HFFc6 (cell line): ENCODE results near the gene MAN1B1. TPM values are rescaled to one million over a fixed set of nuclear protein-coding genes. Genes with fewer than 3 reads are reported as not detected.

Source experiments
- DNase-seq: peaks from one replicate; pipeline ENCODE4 v3.0.0-alpha.2; 2018
- H3K27ac Mint-ChIP-seq: 2 replicates; pipeline ENCODE4 v1.8.0; 2020; ENCODE audit warnings: mild to moderate bottlenecking, mixed read lengths
- H3K27me3 Mint-ChIP-seq: 2 replicates; pipeline ENCODE4 v1.8.0; 2021; ENCODE audit warnings: mild to moderate bottlenecking, moderate library complexity, mixed read lengths; ENCODE audit not compliant: insufficient read depth
- H3K36me3 Mint-ChIP-seq: 2 replicates; pipeline ENCODE4 v1.8.0; 2021; ENCODE audit warnings: low read depth, mixed read lengths
- H3K4me1 Mint-ChIP-seq: 2 replicates; pipeline ENCODE4 v1.8.0; 2020; ENCODE audit warnings: low read depth, mixed read lengths
- H3K4me3 Mint-ChIP-seq: 2 replicates; pipeline ENCODE4 v1.8.0; 2020; ENCODE audit warnings: mild to moderate bottlenecking, moderate library complexity, mixed read lengths
- H3K9me3 Mint-ChIP-seq: 2 replicates; pipeline ENCODE4 v1.8.0; 2020; ENCODE audit warnings: mild to moderate bottlenecking, mixed read lengths
- CTCF ChIP-seq: fragments of 200-600 bp; sonication (generic); IDR thresholded peaks from 2 replicates; pipeline ENCODE4 v1.5.0; 2021; ENCODE audit warnings: antibody characterized with exemption, mild to moderate bottlenecking
- total RNA-seq, 6 experiments: library from RNA; stranded (reverse); fragmentation: NEBNext Ultra II Directional; extraction: Animal tissue kit (Norgen Biotek cat#: 25700); gene quantifications; 2 replicates in 1 of 6; 3 replicates in 5 of 6; pipeline ENCODE4 v1.2.3, GENCODE V29; 2021

The MAN1B1 gene
- total RNA-seq, 6 experiments from 2014 or later, result 70.1 to 90.2 (median 77.6) TPM

- Mint-ChIP-seq H3K4me1 (peaks cover 21% of the 10 kb centered on the region), H3K36me3 (no peaks in the 10 kb centered on the region), H3K27ac (no peak overlapping the region), H3K27me3 (peaks cover 3% of the 10 kb centered on the region), H3K9me3 (no peaks in the 10 kb centered on the region), H3K4me3 (peak overlapping the region; percentile 81)
- no peak for TF ChIP-seq CTCF
- DNase-seq, result no peak
Measured at GRCh38 chr9:137078701-137079400, 7.9 kb upstream of the MAN1B1 start.

GRCh38 chr9:137079401-137079787 lies 7.4 kb upstream of the MAN1B1 start:
- H3K36me3 Mint-ChIP-seq, result no peaks in the 10 kb centered on the region
- 0 out of 2 replicates have a peak overlapping the region, but pooled peaks have one; percentile 32 for H3K4me3 Mint-ChIP-seq
- no peak for TF ChIP-seq CTCF
- no peak overlapping the region for H3K27ac Mint-ChIP-seq
- H3K4me1 Mint-ChIP-seq, result peaks cover 25% of the 10 kb centered on the region
- H3K9me3 Mint-ChIP-seq, result no peaks in the 10 kb centered on the region
- DNase-seq, result no peak
- H3K27me3 Mint-ChIP-seq, result peaks cover 3% of the 10 kb centered on the region

GRCh38 chr9:137080260-137081122 lies 6.3 kb upstream of the MAN1B1 start:
- no peak for DNase-seq
- H3K27ac Mint-ChIP-seq, result no peak overlapping the region
- no peaks in the 10 kb centered on the region for H3K9me3 Mint-ChIP-seq
- no peak overlapping the region for H3K4me3 Mint-ChIP-seq
- H3K4me1 Mint-ChIP-seq, result peaks cover 32% of the 10 kb centered on the region
- peaks cover 3% of the 10 kb centered on the region; the same call in 1 of the 2 replicates for H3K27me3 Mint-ChIP-seq
- H3K36me3 Mint-ChIP-seq, result no peaks in the 10 kb centered on the region
- no peak for TF ChIP-seq CTCF

GRCh38 chr9:137082222-137082924 lies 4.4 kb upstream of the MAN1B1 start:
- Mint-ChIP-seq H3K4me1 (peaks cover 37% of the 10 kb centered on the region), H3K9me3 (no peaks in the 10 kb centered on the region), H3K27ac (peak overlapping the region; percentile 94), H3K36me3 (no peaks in the 10 kb centered on the region), H3K27me3 (peaks cover 3% of the 10 kb centered on the region; the same call in 1 of the 2 replicates), H3K4me3 (no peak overlapping the region)
- DNase-seq, result no peak
- no peak for TF ChIP-seq CTCF

GRCh38 chr9:137082925-137083290 lies 3.9 kb upstream of the MAN1B1 start:
- no peaks in the 10 kb centered on the region for H3K36me3 Mint-ChIP-seq

More at GRCh38 chr9:137082925-137083290, 3.9 kb upstream of the MAN1B1 start:
- no peak for DNase-seq
- no peak for TF ChIP-seq CTCF
- Mint-ChIP-seq H3K4me3 (no peak overlapping the region; the same call in 1 of the 2 replicates), H3K4me1 (peaks cover 43% of the 10 kb centered on the region), H3K27ac (peak overlapping the region; percentile 94), H3K9me3 (no peaks in the 10 kb centered on the region), H3K27me3 (peaks cover 3% of the 10 kb centered on the region; the same call in 1 of the 2 replicates)
